Superior temporal gyrus (tissue), 1 donor: Measurements from ENCODE around the gene DCTN3.
A peak's percentile ranks its signal among the peaks of the same experiment; 100 is the strongest.
"Not testable (repeated sequence)": the region's sequence is repeated elsewhere in the genome, so short reads cannot be mapped to it uniquely, and the experiment has no call there.

Experiments used
- DNase-seq: peaks from one replicate; pipeline ENCODE4 v3.0.0-alpha.2; 2016; ENCODE audit errors: extremely low spot score

The DCTN3 gene

DNA sequence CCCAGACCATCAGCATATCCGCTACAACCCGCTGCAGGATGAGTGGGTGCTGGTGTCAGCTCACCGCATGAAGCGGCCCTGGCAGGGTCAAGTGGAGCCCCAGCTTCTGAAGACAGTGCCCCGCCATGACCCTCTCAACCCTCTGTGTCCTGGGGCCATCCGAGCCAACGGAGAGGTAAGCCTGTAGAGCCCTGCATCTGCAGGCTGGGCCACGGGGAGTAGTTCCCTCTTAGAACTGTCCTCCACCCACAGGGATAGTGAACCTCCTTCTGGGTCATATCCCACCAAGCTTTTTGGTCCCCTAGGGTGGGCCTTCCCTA lies 26.7 kb upstream of the DCTN3 start:
- DNase-seq: no peak

DNA sequence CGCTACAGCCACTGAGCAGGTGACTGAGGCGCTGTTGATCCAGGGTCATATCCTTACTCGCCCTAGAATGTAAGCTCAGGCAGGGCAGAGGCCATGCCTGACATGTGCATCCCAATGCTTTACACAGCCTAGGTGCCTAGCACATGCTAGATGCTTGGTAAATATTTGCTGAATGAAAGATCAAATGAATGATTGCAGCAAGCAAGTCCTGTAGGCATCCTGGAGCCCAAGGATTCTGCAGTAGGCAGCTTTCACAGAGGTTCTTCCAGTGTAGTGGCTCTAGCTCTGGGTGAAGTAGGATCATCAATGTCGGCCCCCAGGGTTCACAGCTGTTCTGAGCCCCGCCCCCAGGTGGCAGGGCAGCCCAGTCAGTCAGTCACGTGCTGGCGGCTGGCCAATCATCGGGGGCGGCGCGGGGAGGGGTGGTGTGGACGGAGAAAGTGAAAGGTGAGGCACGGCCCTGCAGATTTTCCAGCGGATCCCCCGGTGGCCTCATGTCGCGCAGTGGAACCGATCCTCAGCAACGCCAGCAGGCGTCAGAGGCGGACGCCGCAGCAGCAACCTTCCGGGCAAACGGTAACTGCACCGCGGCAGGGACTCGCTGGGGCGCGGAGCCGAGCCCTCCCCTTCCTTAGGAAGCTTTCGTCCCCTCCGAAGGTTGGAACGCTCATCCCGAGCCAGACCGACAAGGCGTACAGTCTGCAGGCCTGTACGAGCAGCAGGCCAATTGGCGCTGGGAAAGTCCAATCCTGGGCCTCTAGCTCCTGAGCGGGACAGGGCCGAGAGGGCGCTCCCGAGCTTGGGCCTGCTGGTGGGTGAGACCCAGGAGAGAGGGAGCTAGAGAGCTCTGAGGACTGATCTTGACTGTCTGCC lies 26.2 kb upstream of the DCTN3 start, which contains the start of gene GALT:
Gene GALT, plus strand, starts transcription at position 465 of the 873 bp plus-strand sequence. Its CDS starts 30 bp downstream, at position 495.
- DNase-seq: peak; percentile 84

DNA sequence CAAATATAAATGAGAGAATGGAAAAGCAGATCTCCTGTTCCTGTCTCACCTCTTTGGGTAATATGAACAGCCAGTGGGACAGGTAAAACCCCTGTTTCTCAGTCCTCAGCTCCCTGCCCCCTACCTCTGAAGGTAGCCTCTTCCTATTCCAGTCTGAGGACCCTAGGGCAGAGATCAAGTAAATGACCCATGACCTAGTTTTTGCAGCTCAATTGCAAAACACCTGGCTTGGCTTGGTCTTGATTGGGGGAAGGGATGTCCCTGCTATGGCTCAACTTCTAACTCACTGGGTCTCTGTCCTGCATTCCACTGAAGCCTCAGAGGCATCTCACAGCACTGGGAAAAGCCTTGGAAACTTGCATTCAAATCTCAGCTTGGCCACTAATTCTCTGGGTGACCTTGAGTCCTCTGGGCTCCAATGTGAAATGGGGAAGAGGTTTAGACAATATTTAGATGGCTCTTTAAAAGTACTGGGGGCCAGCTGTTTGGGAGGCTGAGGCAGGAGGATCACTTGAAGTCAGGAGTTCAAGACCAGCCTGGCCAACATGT lies 24.5 kb upstream of the DCTN3 start:
- DNase-seq: no peak

DNA sequence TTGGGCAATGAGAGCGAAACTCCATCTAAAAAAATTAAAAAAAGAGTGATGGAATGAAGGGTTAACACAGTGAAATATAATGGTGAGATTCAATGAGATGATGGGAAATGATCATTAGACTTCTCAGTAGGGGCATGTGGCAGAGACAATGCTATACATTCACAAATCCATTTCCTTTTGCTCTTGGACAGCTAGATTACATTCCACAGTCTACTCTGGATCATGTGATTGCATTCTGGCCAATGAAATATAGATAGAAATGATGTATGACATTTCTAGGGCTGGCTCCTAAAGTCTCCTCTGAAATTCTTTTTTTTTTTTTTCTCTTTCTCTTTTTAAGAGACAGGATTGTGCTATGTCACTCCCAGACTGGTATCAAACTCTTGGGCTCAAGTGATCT lies 22.4 kb upstream of the DCTN3 start:
- DNase-seq: no peak

DNA sequence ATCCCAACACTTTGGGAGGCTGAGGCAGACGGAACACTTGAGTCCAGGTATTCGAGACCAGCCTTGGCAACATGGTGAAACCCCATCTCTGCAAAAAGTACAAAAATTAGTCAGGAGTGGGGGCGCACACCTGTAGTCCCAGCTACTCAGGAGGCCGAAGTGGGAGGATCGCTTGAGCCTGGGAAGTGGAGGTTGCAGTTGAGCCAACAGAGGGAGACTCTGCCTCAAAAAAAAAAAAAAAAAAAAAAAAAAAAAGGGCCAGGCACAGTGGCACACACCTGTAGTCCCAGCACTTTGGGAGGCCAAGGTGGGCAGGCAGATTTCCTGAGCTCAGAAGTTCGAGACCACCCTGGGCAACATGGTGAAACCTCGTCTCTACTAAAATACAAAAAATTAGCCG lies 19.0 kb upstream of the DCTN3 start:
- not testable (repeated sequence) for DNase-seq

DNA sequence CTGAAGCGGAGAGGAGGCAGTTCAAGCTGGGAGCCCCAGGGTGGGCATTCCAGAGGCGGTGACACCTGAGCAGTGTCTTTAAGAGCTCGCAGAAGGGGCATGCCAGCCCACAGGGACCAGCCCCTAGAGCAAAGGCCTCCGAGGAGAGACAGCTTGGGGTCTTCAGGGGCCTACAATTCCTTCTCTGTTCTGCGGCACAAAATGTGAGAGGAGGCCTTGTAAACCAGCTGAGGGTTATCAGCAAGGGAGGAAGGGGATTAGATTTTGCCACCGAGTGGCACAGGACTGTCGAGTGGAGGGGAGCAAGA lies 17.8 kb upstream of the DCTN3 start:
- DNase-seq: no peak

DNA sequence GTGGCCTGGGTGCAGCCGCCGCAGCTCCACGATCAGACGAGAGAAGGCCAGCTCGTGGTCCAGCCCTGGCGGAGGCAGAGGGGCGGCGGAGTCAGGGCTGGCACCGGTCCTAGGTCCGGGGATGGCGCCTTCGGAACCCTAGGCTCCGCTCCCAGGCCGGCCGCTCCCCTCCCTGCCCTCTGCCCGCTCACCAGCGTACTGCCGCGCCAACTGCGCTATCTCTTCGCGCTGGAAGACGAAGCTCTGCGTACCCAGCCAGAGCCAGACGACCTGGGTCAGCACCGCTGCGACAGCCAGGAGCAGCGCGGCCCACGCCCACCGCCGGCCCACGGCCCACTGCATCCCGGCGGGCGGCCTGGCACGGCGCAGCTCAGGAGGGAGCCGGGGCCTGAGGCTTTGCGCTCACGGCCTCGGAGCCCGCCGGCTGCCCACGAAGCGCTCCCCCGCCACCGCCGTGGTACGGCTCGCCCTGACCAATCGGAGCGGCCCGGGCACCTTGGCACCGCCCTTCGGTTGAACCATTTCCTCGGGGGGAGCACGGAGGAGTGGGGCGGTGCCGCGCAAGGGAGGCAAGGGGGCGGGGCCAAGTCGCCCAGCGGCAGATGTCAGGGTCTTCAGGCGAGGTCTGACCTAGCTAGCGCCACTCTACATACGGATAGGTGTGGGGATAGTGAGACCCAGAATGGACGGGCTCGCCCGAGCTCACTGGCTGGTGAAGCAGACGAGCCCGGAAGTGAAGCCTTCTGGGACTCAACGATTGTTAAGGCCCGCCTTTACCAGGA lies 17.3 kb upstream of the DCTN3 start, which contains the start of gene SIGMAR1:
Gene SIGMAR1, minus strand, starts transcription at position 432 of the 782 bp plus-strand sequence. Its CDS starts 90 bp downstream, at position 342.
- peak; percentile 96 for DNase-seq

DNA sequence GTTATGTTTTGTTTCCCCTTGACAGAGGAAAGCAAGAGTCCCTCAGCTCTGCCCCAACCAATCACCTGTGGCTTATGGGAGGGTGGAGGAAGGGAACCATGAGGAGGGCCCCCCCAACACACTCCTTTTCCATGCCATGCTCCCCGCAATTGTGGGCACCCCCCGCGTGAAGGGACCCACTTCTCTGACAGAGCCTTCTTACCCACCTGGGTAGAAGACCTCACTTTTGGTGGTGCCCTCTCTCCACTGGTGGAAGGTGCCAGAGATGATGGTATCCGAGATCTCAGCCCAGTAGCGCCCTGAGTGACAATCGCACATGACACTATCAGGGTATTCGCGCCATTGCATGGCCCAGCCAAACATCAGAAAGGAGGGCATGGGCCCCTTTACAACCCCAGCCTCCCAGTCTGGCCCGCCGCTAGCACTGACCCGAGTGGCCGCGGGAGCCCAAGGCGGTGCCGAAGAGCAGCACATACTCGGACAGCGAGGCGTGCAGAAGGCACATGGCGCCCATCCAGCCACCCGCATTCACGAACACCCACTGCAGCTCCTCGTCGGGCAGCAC lies 16.6 kb upstream of the DCTN3 start:
- DNase-seq: no peak

DNA sequence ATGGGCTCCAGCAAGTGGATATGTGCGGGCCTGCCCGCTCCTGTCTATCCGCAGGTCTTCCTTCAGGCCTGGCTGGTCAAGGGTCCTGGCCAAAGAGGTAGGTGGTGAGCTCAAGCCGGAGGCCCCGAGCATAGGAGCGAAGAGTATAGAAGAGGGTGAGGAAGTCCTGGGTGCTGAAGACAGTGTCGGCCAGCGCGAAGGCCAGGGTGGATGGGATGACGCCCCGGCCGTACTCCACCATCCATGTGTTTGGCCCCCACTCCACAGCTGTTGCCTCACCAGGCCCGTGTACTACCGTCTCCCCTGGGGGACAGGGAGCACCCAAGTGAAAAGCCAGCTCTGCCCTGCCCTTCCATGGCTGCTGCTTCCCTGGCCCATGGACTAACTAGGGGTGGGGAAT lies 15.3 kb upstream of the DCTN3 start:
- no peak for DNase-seq

DNA sequence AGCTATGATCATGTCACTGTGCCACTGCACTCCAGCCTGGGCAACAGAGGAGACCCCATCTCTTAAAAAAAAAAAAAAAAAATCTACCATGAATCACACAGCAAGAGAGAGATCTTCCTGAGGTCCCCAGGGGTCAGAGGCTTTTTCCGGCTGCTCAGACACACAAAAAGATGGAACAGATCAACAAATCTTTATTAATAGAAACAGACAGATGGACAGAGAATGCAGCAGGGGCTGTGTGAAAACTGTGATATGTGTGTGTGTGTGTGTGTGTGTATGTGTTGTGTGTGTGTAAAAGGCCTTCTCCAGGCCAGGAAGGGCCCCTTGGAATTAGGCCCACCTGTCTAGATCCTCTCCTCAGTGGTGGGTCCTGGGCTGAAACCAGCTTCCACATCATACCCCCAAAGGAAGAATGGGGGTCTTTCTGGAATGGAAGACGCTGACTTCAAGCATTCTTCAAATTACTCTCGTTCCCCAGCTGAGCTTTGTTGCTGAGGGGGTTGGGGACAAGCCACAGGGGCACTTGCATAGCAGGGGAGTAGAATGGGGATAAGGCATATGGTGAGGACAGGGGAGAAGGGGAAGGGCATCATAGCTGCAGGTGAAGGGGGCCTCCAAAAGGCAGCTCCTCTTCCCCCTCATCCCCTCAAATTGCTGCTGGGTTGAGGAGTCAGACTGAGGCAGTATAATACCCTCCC lies 14.4 kb upstream of the DCTN3 start:
- DNase-seq: no peak

DNA sequence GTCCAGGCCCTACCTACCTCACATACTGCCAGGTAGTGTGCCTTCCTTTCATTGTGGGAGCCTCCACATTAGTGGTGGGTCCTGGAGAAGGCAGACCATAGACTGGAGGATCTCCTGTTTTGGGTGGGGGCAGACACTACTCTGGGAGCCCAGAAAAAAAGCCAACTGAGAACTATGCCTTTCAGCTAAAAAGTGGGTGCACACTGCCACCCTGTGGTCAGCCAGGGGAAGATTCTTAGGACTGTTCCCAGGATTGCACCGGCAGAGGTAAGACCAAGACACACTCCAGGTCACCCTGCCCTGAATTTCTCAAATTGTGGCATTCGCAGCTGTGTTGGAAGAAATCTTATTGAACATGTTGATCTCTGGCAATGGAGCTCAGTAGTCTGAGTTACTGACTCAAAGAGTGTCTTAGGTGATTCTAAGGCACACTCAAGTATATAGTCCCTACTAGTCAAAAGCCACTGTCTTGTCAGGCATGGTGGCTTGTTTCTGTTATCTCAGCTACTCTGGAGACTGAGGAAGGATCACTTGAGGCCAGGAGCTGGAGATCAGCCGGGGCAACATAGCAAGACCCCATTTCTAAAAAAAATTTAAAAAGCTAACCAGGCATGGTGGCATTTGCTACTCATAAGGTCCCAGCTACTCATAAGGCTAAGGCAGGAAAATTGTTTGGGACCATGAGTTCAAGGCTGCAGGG lies 13.7 kb upstream of the DCTN3 start:
- DNase-seq: peak; percentile 87

DNA sequence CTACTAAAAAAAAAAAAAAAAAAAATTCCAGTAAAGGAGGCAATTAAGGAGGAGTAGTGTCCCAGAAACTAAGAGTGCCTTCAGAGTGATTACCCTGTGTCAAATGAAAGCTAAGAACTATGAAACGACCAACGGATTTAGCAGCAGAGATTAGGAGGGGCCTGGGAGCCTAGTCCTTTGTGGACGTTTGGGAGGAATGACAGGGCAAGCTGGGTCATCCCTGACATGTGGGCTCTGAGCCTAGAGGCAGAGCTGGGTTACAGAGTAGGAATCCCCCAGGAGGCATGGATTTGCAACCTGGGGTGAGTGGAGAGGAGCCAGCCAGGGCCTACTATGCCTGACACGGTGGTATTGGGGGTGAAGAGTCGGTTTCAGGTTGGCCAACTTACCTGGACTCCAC lies 12.9 kb upstream of the DCTN3 start:
- DNase-seq: no peak

DNA sequence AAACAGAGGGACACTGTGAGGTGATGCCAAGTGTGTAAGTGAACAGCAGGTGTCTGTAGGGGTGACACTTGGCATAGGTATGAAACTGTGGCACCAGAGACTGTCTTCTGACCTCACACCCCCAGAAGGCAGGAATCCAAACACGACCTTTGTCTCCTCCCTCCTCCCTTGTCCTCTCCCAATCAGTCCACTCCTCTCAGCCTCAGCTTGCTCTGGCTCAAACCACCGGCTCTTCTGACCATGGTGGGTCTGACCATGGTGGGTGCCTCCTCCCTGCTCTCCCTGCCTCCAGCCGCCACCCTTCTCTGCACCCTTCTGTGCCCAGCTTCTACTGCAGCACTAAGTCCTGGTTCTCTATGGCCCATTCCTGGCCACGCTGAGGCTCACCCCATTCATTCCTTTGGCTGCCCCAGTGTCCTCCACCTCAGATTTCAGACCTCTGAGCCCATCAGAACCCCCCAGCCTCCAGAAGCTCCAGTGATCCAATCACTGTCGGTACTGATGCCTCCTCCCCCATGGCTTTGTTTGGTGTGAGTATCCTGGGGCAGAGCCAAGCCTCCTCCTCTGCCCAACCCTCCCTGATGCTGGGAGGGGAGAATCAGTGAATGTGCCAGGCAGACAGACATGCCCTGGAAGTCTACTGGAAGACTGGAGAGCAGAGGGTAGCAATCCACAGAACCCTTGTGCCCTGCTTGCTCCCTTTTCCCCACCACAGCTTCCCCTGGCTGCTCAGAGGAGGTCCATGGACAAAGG lies 10.3 kb upstream of the DCTN3 start:
- DNase-seq: no peak

DNA sequence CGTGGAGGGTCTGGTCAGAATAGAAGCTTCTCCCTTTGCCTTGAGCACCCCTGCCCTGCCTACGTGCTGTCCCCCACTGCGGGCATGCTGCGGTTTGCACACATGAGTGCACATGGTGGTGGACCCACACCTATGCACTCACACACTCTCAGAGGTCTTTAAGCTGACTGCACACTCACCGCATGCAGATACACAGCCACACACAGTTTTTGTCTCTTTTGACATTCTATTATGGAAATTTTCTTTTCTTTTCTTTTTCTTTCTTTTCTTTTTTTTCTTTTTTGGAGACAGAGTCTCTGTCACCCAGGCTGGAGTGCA lies 9.2 kb upstream of the DCTN3 start:
- no peak for DNase-seq

DNA sequence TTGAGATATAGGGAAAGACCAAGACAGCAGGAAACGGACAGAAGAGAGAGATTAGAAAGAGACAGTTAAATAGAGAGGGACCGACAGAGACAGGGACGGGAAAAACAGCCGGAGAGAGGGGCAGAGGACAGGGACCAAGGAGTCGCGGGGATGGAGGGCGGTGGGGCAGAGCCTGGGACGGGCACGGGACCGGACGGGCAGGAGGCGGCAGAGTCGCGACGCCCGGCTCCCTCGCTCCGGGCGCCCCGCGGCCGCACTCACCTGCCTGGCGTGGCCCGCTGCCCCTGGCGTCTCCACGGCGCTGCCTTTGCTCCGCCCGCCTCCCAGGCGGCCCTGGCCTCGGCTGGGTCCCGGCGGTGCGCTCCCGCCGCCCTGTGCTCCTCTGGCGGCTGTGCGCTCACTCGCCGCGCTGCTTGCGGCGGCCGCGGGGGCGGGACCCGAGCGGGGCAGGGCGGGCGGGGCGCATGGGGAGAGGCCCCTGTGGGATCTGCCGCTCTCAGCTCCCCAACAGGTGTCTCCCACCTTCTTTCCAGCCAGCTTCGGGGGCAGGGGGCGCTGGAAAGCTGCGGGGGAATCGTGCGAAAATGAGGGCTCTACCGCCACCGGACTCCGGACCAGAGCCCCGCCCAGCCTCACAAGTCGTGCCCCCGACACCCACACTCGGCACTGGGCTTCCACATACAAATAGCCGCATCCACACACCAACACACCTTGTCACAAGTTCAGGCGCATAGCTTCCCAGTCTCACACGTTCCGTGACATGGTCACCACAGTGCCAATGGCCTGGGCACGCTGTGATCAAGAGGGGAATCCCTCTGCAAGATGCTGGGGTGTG lies 8.6 kb upstream of the DCTN3 start, which contains the start of gene ARID3C:
Gene ARID3C, minus strand, starts transcription at position 411 of the 835 bp plus-strand sequence. CDS start 1,052 bp downstream, outside the sequence.
- no peak for DNase-seq

DNA sequence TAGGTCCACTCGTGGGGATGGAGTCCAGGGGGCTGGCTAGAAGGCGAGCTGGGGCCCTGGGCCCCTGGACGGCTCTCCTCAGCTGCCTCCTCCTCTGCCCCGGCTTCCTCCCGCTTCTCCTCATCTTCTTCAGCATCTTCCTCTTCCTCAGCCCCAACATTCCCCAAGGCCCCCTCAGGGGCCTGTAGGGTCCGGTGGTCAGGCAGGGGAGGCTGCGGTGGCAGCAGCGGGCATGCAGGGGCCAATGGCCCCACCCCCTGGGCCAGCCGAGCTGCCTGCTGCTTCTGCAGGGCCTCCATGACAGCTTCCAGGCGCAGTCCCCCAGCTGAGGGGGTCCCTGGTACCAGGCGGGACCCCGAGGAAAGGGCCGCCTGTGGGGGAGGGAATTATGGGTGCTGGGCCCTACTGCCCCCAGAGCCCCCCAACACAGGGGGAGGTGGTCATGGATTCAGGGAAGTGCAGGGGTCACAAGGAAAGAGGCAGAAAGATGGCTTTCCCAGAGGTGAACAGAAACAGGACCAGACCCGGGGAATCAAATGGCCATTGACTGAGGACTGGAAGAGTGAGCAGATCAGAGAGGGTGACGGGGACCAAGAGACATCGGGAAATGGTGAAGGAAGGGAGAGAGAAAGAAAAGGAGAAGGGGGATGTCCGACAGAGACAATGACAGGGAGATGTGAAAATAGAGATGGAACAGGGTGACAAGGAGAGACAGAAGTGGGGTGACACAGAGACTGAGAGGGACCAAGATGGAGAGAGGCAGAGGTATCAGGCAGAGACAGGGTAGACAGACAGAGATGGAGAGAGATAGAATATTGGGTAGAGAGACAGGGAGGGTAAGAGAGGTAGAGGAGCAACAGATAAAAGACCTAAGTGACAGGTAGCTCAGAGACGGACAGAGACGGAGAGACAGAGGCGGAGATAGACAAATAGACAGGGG lies 7.7 kb upstream of the DCTN3 start:
- DNase-seq: no peak

DNA sequence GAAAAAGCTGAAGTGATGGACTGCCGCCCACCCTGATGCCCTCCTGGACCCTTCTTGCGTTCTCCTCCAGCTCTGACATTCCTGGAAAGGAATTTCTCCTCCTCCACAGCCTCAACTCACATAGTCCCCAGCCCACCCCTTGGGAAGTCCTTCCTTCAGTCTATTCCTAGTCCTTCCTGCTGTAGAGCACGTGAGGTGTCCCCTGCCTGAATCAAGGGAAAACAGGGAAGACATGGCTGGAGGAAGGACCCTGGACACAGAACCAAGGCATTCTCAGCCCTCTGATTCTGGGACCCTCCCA lies 4.8 kb upstream of the DCTN3 start:
- DNase-seq: no peak

DNA sequence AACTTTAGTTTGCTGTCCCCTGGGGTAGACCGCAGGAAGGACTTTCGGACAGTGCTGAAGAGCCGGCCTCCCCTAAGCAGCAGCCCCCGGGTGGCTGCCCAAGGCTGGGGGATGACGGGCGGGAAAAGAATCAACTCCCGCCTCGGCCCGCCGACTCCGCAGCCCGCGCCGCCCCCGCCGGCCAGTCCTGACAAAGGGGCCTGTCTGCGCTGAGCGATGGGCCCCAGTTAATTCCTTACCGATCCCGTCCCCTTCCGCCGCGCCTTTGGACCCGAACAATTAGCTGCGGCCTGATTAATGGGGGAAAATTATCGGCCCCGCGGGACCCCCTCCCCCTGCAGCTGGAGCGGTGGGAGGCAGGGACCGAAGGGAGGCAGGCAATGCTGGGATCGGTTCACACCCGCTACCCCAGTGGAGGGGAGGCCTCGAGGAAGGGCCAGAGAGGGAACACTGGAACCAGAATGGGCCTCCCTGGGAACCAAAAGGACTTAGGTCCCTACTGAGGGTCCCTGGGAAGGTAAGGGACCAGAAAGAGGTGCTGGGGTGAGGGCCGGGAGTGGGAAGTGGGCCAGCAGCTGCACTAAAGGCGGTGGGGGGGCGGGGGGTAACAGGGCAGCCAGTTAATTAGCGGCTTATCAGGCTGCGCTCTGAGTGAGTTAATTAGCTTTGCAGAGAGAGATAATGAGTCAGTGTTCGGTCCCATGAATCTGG lies 4.3 kb upstream of the DCTN3 start:
- no peak for DNase-seq
